Measurements from ENCODE around the gene SPEF2. TPM values are rescaled to one million over a fixed set of nuclear protein-coding genes. Genes with fewer than 3 reads are reported as not detected.

SPEF2 gene
- total and polyA plus RNA-seq, 2 donors from 2014 or later: 7.1 to 19.1 TPM

DNA sequence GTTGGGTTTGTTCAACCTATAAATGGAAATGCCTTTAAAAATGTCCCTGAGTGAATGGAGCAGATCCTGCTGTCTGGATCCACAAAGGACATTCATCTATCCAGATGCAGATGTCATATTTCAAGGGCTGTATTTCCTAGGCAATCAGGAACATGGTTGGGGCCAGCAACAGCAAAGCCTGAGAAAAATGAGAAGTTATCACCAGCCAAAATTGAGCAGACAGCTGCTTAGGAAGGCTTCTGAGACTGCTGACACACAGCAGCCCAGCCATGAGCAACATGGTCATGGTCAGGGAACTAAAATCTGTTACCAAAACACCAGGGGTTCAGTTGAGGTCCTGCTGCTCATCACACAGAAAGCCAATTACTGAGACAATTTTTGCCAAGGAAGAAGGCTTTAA is 229.8 kb downstream of the SPEF2 start:
- H3K9me3 ChIP-seq (ENCODE audit: control insufficient read depth in 2 of 3, insufficient read depth in 1 of 3, low read length in 3 of 3): peaks cover 0 to 3% (median 0%) of the 10 kb centered on the region in 3 donors
- H3K4me1 ChIP-seq (ENCODE audit: control insufficient read depth in 2 of 3, insufficient read depth in 2 of 3, low read depth in 1 of 3, low read length in 3 of 3): no peaks in the 10 kb centered on the region
- no peaks in the 10 kb centered on the region for H3K27me3 ChIP-seq (ENCODE audit: control insufficient read depth, insufficient read depth, low read length)
- DNase-seq (no peak), FAIRE-seq (no peak)
- TF ChIP-seq, protein P1, sequence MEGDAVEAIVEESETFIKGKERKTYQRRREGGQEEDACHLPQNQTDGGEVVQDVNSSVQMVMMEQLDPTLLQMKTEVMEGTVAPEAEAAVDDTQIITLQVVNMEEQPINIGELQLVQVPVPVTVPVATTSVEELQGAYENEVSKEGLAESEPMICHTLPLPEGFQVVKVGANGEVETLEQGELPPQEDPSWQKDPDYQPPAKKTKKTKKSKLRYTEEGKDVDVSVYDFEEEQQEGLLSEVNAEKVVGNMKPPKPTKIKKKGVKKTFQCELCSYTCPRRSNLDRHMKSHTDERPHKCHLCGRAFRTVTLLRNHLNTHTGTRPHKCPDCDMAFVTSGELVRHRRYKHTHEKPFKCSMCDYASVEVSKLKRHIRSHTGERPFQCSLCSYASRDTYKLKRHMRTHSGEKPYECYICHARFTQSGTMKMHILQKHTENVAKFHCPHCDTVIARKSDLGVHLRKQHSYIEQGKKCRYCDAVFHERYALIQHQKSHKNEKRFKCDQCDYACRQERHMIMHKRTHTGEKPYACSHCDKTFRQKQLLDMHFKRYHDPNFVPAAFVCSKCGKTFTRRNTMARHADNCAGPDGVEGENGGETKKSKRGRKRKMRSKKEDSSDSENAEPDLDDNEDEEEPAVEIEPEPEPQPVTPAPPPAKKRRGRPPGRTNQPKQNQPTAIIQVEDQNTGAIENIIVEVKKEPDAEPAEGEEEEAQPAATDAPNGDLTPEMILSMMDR (IDR thresholded peaks at IDR 0.05; ENCODE audit: borderline replicate concordance, extremely low read depth, insufficient read depth): no peak
- H3K9ac ChIP-seq (ENCODE audit: low read length in 3 of 3): no peak overlapping the region
- intact Hi-C loops (cut with DNase I): no loop called here
- H3K27ac ChIP-seq (ENCODE audit: low read depth in 2 of 2, low read length in 2 of 2): no peak overlapping the region
- no peaks in the 10 kb centered on the region for H3K36me3 ChIP-seq (ENCODE audit: control insufficient read depth in 2 of 3, insufficient read depth in 3 of 3, low read length in 3 of 3)
- no peak overlapping the region for H3K4me3 ChIP-seq (ENCODE audit: low read length in 3 of 3)

DNA sequence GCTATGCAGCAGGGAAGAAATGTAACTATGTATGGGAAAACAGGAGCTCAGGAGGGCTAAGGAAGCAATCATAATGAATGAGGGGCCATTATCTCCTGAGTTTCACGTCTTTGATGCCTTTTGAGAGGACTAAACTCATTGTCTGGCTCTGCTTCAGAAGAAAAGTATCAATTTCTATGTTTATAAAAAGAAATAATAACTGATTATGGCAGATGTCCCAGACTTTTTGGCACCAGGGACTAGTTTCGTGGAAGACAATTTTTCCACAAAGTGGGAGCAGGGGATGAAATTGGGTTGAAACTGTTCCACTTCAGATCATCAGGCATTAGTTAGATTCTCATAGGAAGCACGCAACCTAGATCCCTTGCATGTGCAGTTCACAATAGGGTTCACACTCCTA is 230.3 kb downstream of the SPEF2 start:
- intact Hi-C loops (cut with DNase I): no loop called here
- no peaks in the 10 kb centered on the region for H3K36me3 ChIP-seq (ENCODE audit: control insufficient read depth in 2 of 3, insufficient read depth in 3 of 3, low read length in 3 of 3)
- no peak for DNase-seq
- TF ChIP-seq, protein P1 (IDR thresholded peaks at IDR 0.05; ENCODE audit: borderline replicate concordance, extremely low read depth, insufficient read depth): no peak
- H3K4me1 ChIP-seq (ENCODE audit: control insufficient read depth in 2 of 3, insufficient read depth in 2 of 3, low read depth in 1 of 3, low read length in 3 of 3): no peaks in the 10 kb centered on the region
- no peaks in the 10 kb centered on the region for H3K27me3 ChIP-seq (ENCODE audit: control insufficient read depth, insufficient read depth, low read length)
- no peak for FAIRE-seq
- H3K27ac ChIP-seq (ENCODE audit: low read depth in 2 of 2, low read length in 2 of 2): no peak overlapping the region
- H3K9me3 ChIP-seq (ENCODE audit: control insufficient read depth in 2 of 3, insufficient read depth in 1 of 3, low read length in 3 of 3): peaks cover 0 to 3% (median 0%) of the 10 kb centered on the region in 3 donors
- no peak overlapping the region for H3K9ac ChIP-seq (ENCODE audit: low read length in 3 of 3)
- no peak overlapping the region for H3K4me3 ChIP-seq (ENCODE audit: low read length in 3 of 3)

DNA sequence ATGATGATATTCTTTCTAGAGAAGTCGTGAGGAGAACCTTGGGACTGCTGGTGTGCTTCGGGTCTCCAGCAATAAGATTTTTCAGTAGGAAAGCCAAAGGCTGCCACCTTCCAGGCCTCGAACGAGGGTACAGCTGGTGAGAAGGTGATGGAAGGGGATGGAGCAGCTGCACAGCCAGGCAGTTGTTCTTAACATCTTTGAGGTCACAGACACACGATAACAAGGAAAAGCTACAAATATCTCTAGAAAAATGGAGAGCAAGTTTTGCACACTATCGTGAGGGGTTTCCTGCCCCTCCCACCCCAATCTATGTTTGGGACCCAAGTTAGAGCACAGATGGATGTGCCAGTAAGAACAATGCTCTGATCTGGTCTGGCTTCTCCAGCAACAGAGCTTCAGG is 232.2 kb downstream of the SPEF2 start:
- peaks cover 0 to 2% (median 0%) of the 10 kb centered on the region in 3 donors for H3K4me1 ChIP-seq (ENCODE audit: control insufficient read depth in 2 of 3, insufficient read depth in 2 of 3, low read depth in 1 of 3, low read length in 3 of 3)
- TF ChIP-seq, protein P1 (IDR thresholded peaks at IDR 0.05; ENCODE audit: borderline replicate concordance, extremely low read depth, insufficient read depth): no peak
- H3K9ac ChIP-seq (ENCODE audit: low read length in 3 of 3): no peak overlapping the region
- H3K9me3 ChIP-seq (ENCODE audit: control insufficient read depth in 2 of 3, insufficient read depth in 1 of 3, low read length in 3 of 3): peaks cover 0 to 3% (median 0%) of the 10 kb centered on the region in 3 donors
- H3K27ac ChIP-seq (ENCODE audit: low read depth in 2 of 2, low read length in 2 of 2): no peak overlapping the region
- DNase-seq (no peak), FAIRE-seq (no peak)
- H3K4me3 ChIP-seq (ENCODE audit: low read length in 3 of 3): no peak overlapping the region
- intact Hi-C loops (cut with DNase I): no loop called here
- H3K36me3 ChIP-seq (ENCODE audit: control insufficient read depth in 2 of 3, insufficient read depth in 3 of 3, low read length in 3 of 3): no peaks in the 10 kb centered on the region
- no peaks in the 10 kb centered on the region for H3K27me3 ChIP-seq (ENCODE audit: control insufficient read depth, insufficient read depth, low read length)

All from kidney (tissue), 14 donors.